Left lung (tissue), 10 donors: ENCODE results near the gene PARP9. TPM values are rescaled to one million over a fixed set of nuclear protein-coding genes. Genes with fewer than 3 reads are reported as not detected.

Experiments used
- ATAC-seq: fragments of 200-7000 bp; cut with Tn5 transposase; one replicate; pipeline ENCODE4 v1.9.1; 2020; ENCODE audit warnings: moderate library complexity
- DNase-seq, 4 donors: peaks; one replicate each; pipeline ENCODE4 v3.0.0-alpha.2; 2013 to 2020
- H3K27ac ChIP-seq, 2 donors: fragments of 200-600 bp; sonication (generic) in 1 of 2; one replicate each; pipeline versions ENCODE4 v1.5.0 to v1.8.0; 2020 to 2021
- H3K27me3 ChIP-seq, 2 donors: fragments of 200-600 bp; sonication (generic) in 1 of 2; one replicate each; pipeline versions ENCODE4 v1.5.0 to v1.8.0; 2020 to 2021
- H3K36me3 ChIP-seq, 2 donors: fragments of 200-600 bp; sonication (generic) in 1 of 2; one replicate each; pipeline versions ENCODE4 v1.5.0 to v1.8.0; 2020 to 2021
- H3K4me1 ChIP-seq, 2 donors: fragments of 200-600 bp; one replicate each; pipeline ENCODE4 v1.8.0; 2021
- H3K4me3 ChIP-seq, 2 donors: fragments of 200-600 bp; sonication (generic) in 1 of 2; one replicate each; pipeline versions ENCODE4 v1.5.0 to v1.8.0; 2020 to 2021; ENCODE audit warnings: mild to moderate bottlenecking in 1 of 2
- H3K9me3 ChIP-seq, 2 donors: fragments of 200-600 bp; sonication (generic) in 1 of 2; one replicate each; pipeline versions ENCODE4 v1.5.0 to v1.8.0; 2020 to 2021
- CTCF ChIP-seq, 2 donors: fragments of 200-600 bp; sonication (generic) in 1 of 2; IDR thresholded peaks; one replicate each; pipeline versions ENCODE4 v1.5.0 to v1.8.0; 2021; ENCODE audit warnings: antibody characterized with exemption in 2 of 2
- intact Hi-C, 2 donors: fragments of 100-400 bp; cut with DNase I; formaldehyde crosslinking; loops; one replicate each; pipeline versions ENCODE4 v1.11.2 to v1.14.2; 2022
- polyA plus RNA-seq, 6 donors: library from polyadenylated mRNA; unstranded; fragments of 120-200 nt; gene quantifications; one replicate each; pipeline ENCODE4 v1.2.1, GENCODE V29; 2013; ENCODE audit not compliant: insufficient read length in 6 of 6
- total RNA-seq, 2 donors: library from RNA; stranded (reverse); fragmentation: NEBNext Ultra II Directional; extraction: Animal tissue kit (Norgen Biotek cat#: 25700); gene quantifications; one replicate each; pipeline ENCODE4 v1.2.1, GENCODE V29; 2021
- donor health status: DM: no; HTN: yes; CAD: no.
- donor health status: DM: no; HTN: no; CAD: no.

Gene PARP9
- total and polyA plus RNA-seq, 8 donors = 17.2 to 75.4 (median 20.9) TPM

GRCh38 chr3:122497425-122497824, 66.7 kb downstream of the PARP9 start:
- intact Hi-C loops = no loop called here
- Histone ChIP-seq H3K36me3 (peaks cover 0 to 27% of the 10 kb centered on the region in 2 donors), H3K9me3 (no peaks in the 10 kb centered on the region), H3K27ac (no peak overlapping the region), H3K4me3 (no peak overlapping the region), H3K27me3 (no peaks in the 10 kb centered on the region), H3K4me1 (peaks cover 12 to 32% of the 10 kb centered on the region in 2 donors)
- ATAC-seq (peak; percentile 69), DNase-seq (no peak)
- no peak for TF ChIP-seq CTCF (IDR thresholded peaks at IDR 0.05)

- H3K4me1 ChIP-seq = peaks cover 12 to 29% of the 10 kb centered on the region in 2 donors
- no peaks in the 10 kb centered on the region for H3K27me3 ChIP-seq
- TF ChIP-seq CTCF (IDR thresholded peaks at IDR 0.05) = no peak
- intact Hi-C loops = no loop called here
- no peak overlapping the region for H3K27ac ChIP-seq
- peaks cover 0 to 31% of the 10 kb centered on the region in 2 donors for H3K36me3 ChIP-seq
- ATAC-seq = no peak
- DNase-seq = no peak
- H3K4me3 ChIP-seq = no peak overlapping the region
- H3K9me3 ChIP-seq = no peaks in the 10 kb centered on the region
Observed at GRCh38 chr3:122496508-122496907, 67.6 kb downstream of the PARP9 start.

- intact Hi-C loops = no loop called here
- no peak for TF ChIP-seq CTCF (IDR thresholded peaks at IDR 0.05)
- H3K27me3 ChIP-seq = no peaks in the 10 kb centered on the region
- no peak overlapping the region for H3K27ac ChIP-seq
- H3K36me3 ChIP-seq = peaks cover 0 to 36% of the 10 kb centered on the region in 2 donors
- no peaks in the 10 kb centered on the region for H3K9me3 ChIP-seq
- peaks cover 9 to 20% of the 10 kb centered on the region in 2 donors for H3K4me1 ChIP-seq
- H3K4me3 ChIP-seq = no peak overlapping the region
- no peak for ATAC-seq
- DNase-seq = no peak
Observed at GRCh38 chr3:122493296-122493695, 70.8 kb downstream of the PARP9 start.

- peaks cover 0 to 14% of the 10 kb centered on the region in 2 donors for H3K36me3 ChIP-seq
- no peak overlapping the region for H3K4me3 ChIP-seq
- H3K27me3 ChIP-seq = no peaks in the 10 kb centered on the region
- H3K4me1 ChIP-seq = peaks cover 0 to 3% of the 10 kb centered on the region in 2 donors
- ATAC-seq (no peak), DNase-seq (no peak)
- TF ChIP-seq CTCF (IDR thresholded peaks at IDR 0.05) = no peak
- H3K27ac ChIP-seq = no peak overlapping the region
- intact Hi-C loops = no loop called here
- no peaks in the 10 kb centered on the region for H3K9me3 ChIP-seq
Observed at GRCh38 chr3:122488262-122488973, 75.7 kb downstream of the PARP9 start.

- ATAC-seq = no peak
- H3K9me3 ChIP-seq = no peaks in the 10 kb centered on the region
- H3K4me1 ChIP-seq = peaks cover 0 to 7% of the 10 kb centered on the region in 2 donors
- no peak for DNase-seq
- no peak for TF ChIP-seq CTCF (IDR thresholded peaks at IDR 0.05)
- no peak overlapping the region for H3K4me3 ChIP-seq
- H3K36me3 ChIP-seq = peaks cover 0 to 3% of the 10 kb centered on the region in 2 donors
- no peak overlapping the region for H3K27ac ChIP-seq
- H3K27me3 ChIP-seq = no peaks in the 10 kb centered on the region
- intact Hi-C loops = no loop called here
Observed at GRCh38 chr3:122484985-122485384, 79.1 kb downstream of the PARP9 start.
